ENCODE data around the gene CPN1. TPM values are rescaled to one million over a fixed set of nuclear protein-coding genes. Genes with fewer than 3 reads are reported as not detected.

The CPN1 gene
- total and polyA plus RNA-seq, 10 of the 15 experiments (the other 5 are each of a cell fraction or from before 2014, with no cell fraction given) = 0.03 to 0.10 TPM; not detected in 8

DNA sequence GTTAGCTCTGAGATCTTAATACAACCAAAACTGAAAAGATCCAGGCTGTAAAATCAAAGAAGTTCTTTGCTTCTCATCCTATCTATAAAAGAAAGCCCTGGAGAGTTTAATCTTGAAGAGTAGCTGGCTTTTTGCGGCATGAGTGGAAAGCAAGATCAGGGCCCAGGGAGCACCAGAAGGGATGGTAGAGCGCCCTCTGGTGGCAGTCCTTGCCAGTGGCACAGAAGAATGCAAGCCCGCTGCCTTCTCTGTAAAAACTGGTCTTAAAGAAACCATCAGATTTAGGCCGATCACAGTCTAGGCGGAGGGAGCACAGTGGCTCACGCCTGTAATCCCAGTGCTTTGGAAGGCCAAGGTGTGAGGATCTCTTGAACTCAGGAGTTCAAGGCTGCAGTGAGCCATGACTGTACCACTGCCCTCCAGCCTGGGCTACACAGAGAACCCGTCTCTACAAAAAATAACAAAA lies 35.6 kb downstream of the CPN1 start:
- 14% methylated on average over 7 of the region's 7 CpGs for WGBS (ENCODE audit: insufficient coverage, insufficient replicate concordance, low lambda C conversion rate, missing lambda C conversion rate)
- ChIA-PET CTCF (interaction anchor here (0.6 to 13.4 kb wide), 72 partner anchors 7 to 602 kb away, joined by 3 to 340 read pairs (median 4); partner anchors contain the start of genes DNMBP and HIF1AN), POLR2A (interaction anchor here (0.9 to 1.2 kb wide), 4 partner anchors 36 to 200 kb away, joined by 3 to 4 read pairs (median 4); partner anchors contain the start of gene DNMBP), SMC1A (ENCODE audit: uncharacterized antibody, unreplicated experiment) (interaction anchor here (0.6 to 10.7 kb wide), 46 partner anchors 8 to 424 kb away, joined by 3 to 173 read pairs (median 5); no protein-coding TSS in a partner anchor), RAD21 (ENCODE audit: unreplicated experiment) (interaction anchor here (0.8 to 4.5 kb wide), 39 partner anchors 11 to 425 kb away, joined by 3 to 152 read pairs (median 5); partner anchors contain the start of gene DNMBP)
- DNase-seq (ENCODE audit: low read depth, low spot score) (peak; percentile 50), ATAC-seq (peak; percentile 96), FAIRE-seq (peak; percentile 23)
- Histone ChIP-seq H3K9me3 (replicated peaks; ENCODE audit: control insufficient read depth, insufficient read depth, low read length) (no peaks in the 10 kb centered on the region), H3K27ac (ENCODE audit: control insufficient read depth, insufficient read depth) (peak overlapping the region; percentile 31; the same call in 1 of the 2 replicates), H3K36me3 (ENCODE audit: control insufficient read depth in 2 of 2, insufficient read depth in 2 of 2, low read length in 1 of 2) (no peaks in the 10 kb centered on the region), H2AFZ (ENCODE audit: control insufficient read depth, low read depth, low read length) (peak overlapping the region; percentile 89), H3K79me2 (ENCODE audit: control insufficient read depth, insufficient read depth, low read length) (no peaks in the 10 kb centered on the region; the same call in 1 of the 2 replicates), H3K9ac (ENCODE audit: control insufficient read depth, insufficient read depth, low read length) (no peak overlapping the region; the same call in 1 of the 2 replicates), H3K4me1 (ENCODE audit: control insufficient read depth, insufficient read depth, low read length) (peaks cover 29% of the 10 kb centered on the region), H3K4me2 (ENCODE audit: control insufficient read depth, insufficient read depth) (no peak overlapping the region), H4K20me1 (ENCODE audit: control insufficient read depth, insufficient read depth) (no peaks in the 10 kb centered on the region), H3K4me3 (no peak overlapping the region), H3K27me3 (replicated peaks in 1 of 2; ENCODE audit: control insufficient read depth in 2 of 2, insufficient read depth in 2 of 2, low read length in 1 of 2) (no peaks in the 10 kb centered on the region)
- intact Hi-C loops (cut with micrococcal nuclease; ENCODE audit: unreplicated experiment) = loop anchor here (1.0 to 2.0 kb wide), 3 partner anchors 39 to 200 kb away; no protein-coding TSS in a partner anchor
- TF ChIP-seq, protein P1, sequence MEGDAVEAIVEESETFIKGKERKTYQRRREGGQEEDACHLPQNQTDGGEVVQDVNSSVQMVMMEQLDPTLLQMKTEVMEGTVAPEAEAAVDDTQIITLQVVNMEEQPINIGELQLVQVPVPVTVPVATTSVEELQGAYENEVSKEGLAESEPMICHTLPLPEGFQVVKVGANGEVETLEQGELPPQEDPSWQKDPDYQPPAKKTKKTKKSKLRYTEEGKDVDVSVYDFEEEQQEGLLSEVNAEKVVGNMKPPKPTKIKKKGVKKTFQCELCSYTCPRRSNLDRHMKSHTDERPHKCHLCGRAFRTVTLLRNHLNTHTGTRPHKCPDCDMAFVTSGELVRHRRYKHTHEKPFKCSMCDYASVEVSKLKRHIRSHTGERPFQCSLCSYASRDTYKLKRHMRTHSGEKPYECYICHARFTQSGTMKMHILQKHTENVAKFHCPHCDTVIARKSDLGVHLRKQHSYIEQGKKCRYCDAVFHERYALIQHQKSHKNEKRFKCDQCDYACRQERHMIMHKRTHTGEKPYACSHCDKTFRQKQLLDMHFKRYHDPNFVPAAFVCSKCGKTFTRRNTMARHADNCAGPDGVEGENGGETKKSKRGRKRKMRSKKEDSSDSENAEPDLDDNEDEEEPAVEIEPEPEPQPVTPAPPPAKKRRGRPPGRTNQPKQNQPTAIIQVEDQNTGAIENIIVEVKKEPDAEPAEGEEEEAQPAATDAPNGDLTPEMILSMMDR (IDR thresholded peaks at IDR 0.05 in 2 of 3, conservative IDR thresholded peaks at IDR 0.05 in 1 of 3; ENCODE audit: control insufficient read depth in 2 of 3, extremely low read depth in 1 of 3, insufficient read depth in 1 of 3, low read depth in 3 of 3, low read length in 3 of 3) = peak; percentile 90 to 95 (median 91)
- TF ChIP-seq RUNX3 (IDR thresholded peaks at IDR 0.05; ENCODE audit: low read length) (peak; percentile 15; the same call in 1 of the 2 replicates), JUNB (IDR thresholded peaks at IDR 0.05) (no peak), SMARCA5 (IDR thresholded peaks at IDR 0.05) (0 out of 2 replicates have a peak, but pooled peaks have one; percentile 37), ZNF207 (IDR thresholded peaks at IDR 0.05; ENCODE audit: borderline replicate concordance) (peak; percentile 65; the same call in 1 of the 2 replicates), SMC3 (IDR thresholded peaks at IDR 0.05; ENCODE audit: borderline replicate concordance, low read length) (peak; percentile 96), FOXM1 (IDR thresholded peaks at IDR 0.05; ENCODE audit: low read depth, low read length) (peak; percentile 36; the same call in 1 of the 2 replicates), NBN (IDR thresholded peaks at IDR 0.05) (peak; percentile 50; the same call in 1 of the 2 replicates), RAD21 (IDR thresholded peaks at IDR 0.05; ENCODE audit: insufficient read depth, low read depth, low read length) (peak; percentile 95), YY1 (IDR thresholded peaks at IDR 0.05; ENCODE audit: low read depth, low read length) (peak; percentile 79), MEF2A (IDR thresholded peaks at IDR 0.05; ENCODE audit: insufficient read depth, low read depth, low read length) (0 out of 2 replicates have a peak, but pooled peaks have one; percentile 9), RB1 (IDR thresholded peaks at IDR 0.05; ENCODE audit: borderline replicate concordance) (peak; percentile 79; the same call in 1 of the 2 replicates), RELA (IDR thresholded peaks at IDR 0.05; ENCODE audit: borderline replicate concordance, partially characterized antibody) (peak; percentile 24), IRF4 (IDR thresholded peaks at IDR 0.05; ENCODE audit: low read depth, low read length) (0 out of 2 replicates have a peak, but pooled peaks have one; percentile 36)
- TF ChIP-seq, protein P2, sequence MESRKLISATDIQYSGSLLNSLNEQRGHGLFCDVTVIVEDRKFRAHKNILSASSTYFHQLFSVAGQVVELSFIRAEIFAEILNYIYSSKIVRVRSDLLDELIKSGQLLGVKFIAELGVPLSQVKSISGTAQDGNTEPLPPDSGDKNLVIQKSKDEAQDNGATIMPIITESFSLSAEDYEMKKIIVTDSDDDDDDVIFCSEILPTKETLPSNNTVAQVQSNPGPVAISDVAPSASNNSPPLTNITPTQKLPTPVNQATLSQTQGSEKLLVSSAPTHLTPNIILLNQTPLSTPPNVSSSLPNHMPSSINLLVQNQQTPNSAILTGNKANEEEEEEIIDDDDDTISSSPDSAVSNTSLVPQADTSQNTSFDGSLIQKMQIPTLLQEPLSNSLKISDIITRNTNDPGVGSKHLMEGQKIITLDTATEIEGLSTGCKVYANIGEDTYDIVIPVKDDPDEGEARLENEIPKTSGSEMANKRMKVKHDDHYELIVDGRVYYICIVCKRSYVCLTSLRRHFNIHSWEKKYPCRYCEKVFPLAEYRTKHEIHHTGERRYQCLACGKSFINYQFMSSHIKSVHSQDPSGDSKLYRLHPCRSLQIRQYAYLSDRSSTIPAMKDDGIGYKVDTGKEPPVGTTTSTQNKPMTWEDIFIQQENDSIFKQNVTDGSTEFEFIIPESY (IDR thresholded peaks at IDR 0.05) = no peak
- TF ChIP-seq, protein P3, sequence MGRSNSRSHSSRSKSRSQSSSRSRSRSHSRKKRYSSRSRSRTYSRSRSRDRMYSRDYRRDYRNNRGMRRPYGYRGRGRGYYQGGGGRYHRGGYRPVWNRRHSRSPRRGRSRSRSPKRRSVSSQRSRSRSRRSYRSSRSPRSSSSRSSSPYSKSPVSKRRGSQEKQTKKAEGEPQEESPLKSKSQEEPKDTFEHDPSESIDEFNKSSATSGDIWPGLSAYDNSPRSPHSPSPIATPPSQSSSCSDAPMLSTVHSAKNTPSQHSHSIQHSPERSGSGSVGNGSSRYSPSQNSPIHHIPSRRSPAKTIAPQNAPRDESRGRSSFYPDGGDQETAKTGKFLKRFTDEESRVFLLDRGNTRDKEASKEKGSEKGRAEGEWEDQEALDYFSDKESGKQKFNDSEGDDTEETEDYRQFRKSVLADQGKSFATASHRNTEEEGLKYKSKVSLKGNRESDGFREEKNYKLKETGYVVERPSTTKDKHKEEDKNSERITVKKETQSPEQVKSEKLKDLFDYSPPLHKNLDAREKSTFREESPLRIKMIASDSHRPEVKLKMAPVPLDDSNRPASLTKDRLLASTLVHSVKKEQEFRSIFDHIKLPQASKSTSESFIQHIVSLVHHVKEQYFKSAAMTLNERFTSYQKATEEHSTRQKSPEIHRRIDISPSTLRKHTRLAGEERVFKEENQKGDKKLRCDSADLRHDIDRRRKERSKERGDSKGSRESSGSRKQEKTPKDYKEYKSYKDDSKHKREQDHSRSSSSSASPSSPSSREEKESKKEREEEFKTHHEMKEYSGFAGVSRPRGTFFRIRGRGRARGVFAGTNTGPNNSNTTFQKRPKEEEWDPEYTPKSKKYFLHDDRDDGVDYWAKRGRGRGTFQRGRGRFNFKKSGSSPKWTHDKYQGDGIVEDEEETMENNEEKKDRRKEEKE (IDR thresholded peaks at IDR 0.05) = no peak
- in situ Hi-C loops (cut with MboI) = loop anchor here (5.0 kb wide), 1 partner anchor 204 kb away; no protein-coding TSS in a partner anchor
- BruUV-seq (replicated peaks) = no TSS peak

Measured in GM12878 (cell line).